Measurements from ENCODE around the gene BCS1L. TPM values are rescaled to one million over a fixed set of nuclear protein-coding genes. Genes with fewer than 3 reads are reported as not detected.

The BCS1L gene
- total and polyA plus RNA-seq, 7 donors: 13.4 to 42.5 (median 24.8) TPM

- Histone ChIP-seq H3K4me1 (no peaks in the 10 kb centered on the region), H3K4me3 (no peak overlapping the region), H3K27ac (no peak overlapping the region), H3K9me3 (no peaks in the 10 kb centered on the region), H3K27me3 (no peaks in the 10 kb centered on the region), H3K36me3 (peaks cover 60 to 96% (median 68%) of the 10 kb centered on the region in 4 donors)
- TF ChIP-seq EP300 (IDR thresholded peaks at IDR 0.05) (no peak), POLR2A (IDR thresholded peaks at IDR 0.05) (no peak), POLR2AphosphoS5 (IDR thresholded peaks at IDR 0.05) (no peak), CTCF (IDR thresholded peaks at IDR 0.05) (no peak)
- 94 to 96% methylated on average over 10 of the region's 10 CpGs for WGBS, 2 donors
- intact Hi-C loops (cut with DNase I): loop anchor here (10.0 kb wide), 1 partner anchor 349 kb away; the partner anchor contains the start of gene TMBIM1
- no peak for DNase-seq
These were observed 15.7 kb upstream of the BCS1L start for GRCh38 chr2:218643751-218644310.

- Histone ChIP-seq H3K27me3 (no peaks in the 10 kb centered on the region), H3K36me3 (peaks cover 68 to 96% (median 70%) of the 10 kb centered on the region in 4 donors), H3K4me3 (no peak overlapping the region), H3K4me1 (no peaks in the 10 kb centered on the region), H3K9me3 (no peaks in the 10 kb centered on the region), H3K27ac (no peak overlapping the region)
- WGBS, 2 donors: 89 to 95% methylated on average over 11 of the region's 11 CpGs
- no peak for DNase-seq
- intact Hi-C loops (cut with DNase I): loop anchor here (5.0 to 10.0 kb wide), 2 partner anchors 77 to 350 kb away; partner anchors contain the start of genes CNOT9, TMBIM1 and USP37
- TF ChIP-seq EP300 (IDR thresholded peaks at IDR 0.05) (no peak), POLR2A (IDR thresholded peaks at IDR 0.05) (no peak)
These were observed 14.8 kb upstream of the BCS1L start for GRCh38 chr2:218644721-218645120.

- 68 to 75% methylated on average over 1 of the region's 1 CpG for WGBS, 2 donors
- TF ChIP-seq CTCF (IDR thresholded peaks at IDR 0.05) (no peak), POLR2A (IDR thresholded peaks at IDR 0.05) (no peak), EP300 (IDR thresholded peaks at IDR 0.05) (no peak), POLR2AphosphoS5 (IDR thresholded peaks at IDR 0.05) (no peak)
- no peak for DNase-seq
- Histone ChIP-seq H3K4me1 (no peaks in the 10 kb centered on the region), H3K9me3 (no peaks in the 10 kb centered on the region), H3K4me3 (no peak overlapping the region), H3K36me3 (peaks cover 70 to 96% (median 72%) of the 10 kb centered on the region in 4 donors), H3K27ac (no peak overlapping the region), H3K27me3 (no peaks in the 10 kb centered on the region)
- intact Hi-C loops (cut with DNase I): loop anchor here (5.0 to 10.0 kb wide), 2 partner anchors 78 to 350 kb away; partner anchors contain the start of genes CNOT9, TMBIM1 and USP37
These were observed 14.4 kb upstream of the BCS1L start for GRCh38 chr2:218645126-218645525.

GRCh38 chr2:218648088-218648786 is 11.2 kb upstream of the BCS1L start:
- intact Hi-C loops (cut with DNase I): loop anchor here (5.0 to 10.0 kb wide), 2 partner anchors 81 to 353 kb away; partner anchors contain the start of genes CNOT9, TMBIM1 and USP37
- peaks cover 58 to 97% (median 66%) of the 10 kb centered on the region in 4 donors for H3K36me3 ChIP-seq
- 69 to 72% methylated on average over 9 of the region's 9 CpGs for WGBS, 2 donors
- no peak overlapping the region for H3K4me3 ChIP-seq
- H3K27me3 ChIP-seq: no peaks in the 10 kb centered on the region
- TF ChIP-seq CTCF (IDR thresholded peaks at IDR 0.05) (peak; percentile 48 to 83 (median 76)), POLR2AphosphoS5 (IDR thresholded peaks at IDR 0.05) (no peak), EP300 (IDR thresholded peaks at IDR 0.05) (no peak), POLR2A (IDR thresholded peaks at IDR 0.05) (no peak)
- H3K4me1 ChIP-seq: no peaks in the 10 kb centered on the region
- no peaks in the 10 kb centered on the region for H3K9me3 ChIP-seq
- H3K27ac ChIP-seq: no peak overlapping the region
- DNase-seq: peak; percentile 17

- intact Hi-C loops (cut with DNase I): loop anchor here (5.0 to 10.0 kb wide), 2 partner anchors 81 to 354 kb away; partner anchors contain the start of genes CNOT9, TMBIM1 and USP37
These were observed 10.7 kb upstream of the BCS1L start for GRCh38 chr2:218648787-218649100.

More at GRCh38 chr2:218648787-218649100, 10.7 kb upstream of the BCS1L start:
- no peak for DNase-seq
- H3K36me3 ChIP-seq: peaks cover 53 to 97% (median 63%) of the 10 kb centered on the region in 4 donors
- no peak overlapping the region for H3K27ac ChIP-seq
- 91 to 93% methylated on average over 11 of the region's 11 CpGs for WGBS, 2 donors
- no peaks in the 10 kb centered on the region for H3K27me3 ChIP-seq
- no peaks in the 10 kb centered on the region for H3K4me1 ChIP-seq
- H3K9me3 ChIP-seq: no peaks in the 10 kb centered on the region
- no peak overlapping the region for H3K4me3 ChIP-seq
- TF ChIP-seq CTCF (IDR thresholded peaks at IDR 0.05) (no peak), EP300 (IDR thresholded peaks at IDR 0.05) (no peak), POLR2AphosphoS5 (IDR thresholded peaks at IDR 0.05) (no peak), POLR2A (IDR thresholded peaks at IDR 0.05) (no peak)

Data from sigmoid colon (tissue), 7 donors.